ENCODE data around the gene DERL3.

Gene DERL3

DNA sequence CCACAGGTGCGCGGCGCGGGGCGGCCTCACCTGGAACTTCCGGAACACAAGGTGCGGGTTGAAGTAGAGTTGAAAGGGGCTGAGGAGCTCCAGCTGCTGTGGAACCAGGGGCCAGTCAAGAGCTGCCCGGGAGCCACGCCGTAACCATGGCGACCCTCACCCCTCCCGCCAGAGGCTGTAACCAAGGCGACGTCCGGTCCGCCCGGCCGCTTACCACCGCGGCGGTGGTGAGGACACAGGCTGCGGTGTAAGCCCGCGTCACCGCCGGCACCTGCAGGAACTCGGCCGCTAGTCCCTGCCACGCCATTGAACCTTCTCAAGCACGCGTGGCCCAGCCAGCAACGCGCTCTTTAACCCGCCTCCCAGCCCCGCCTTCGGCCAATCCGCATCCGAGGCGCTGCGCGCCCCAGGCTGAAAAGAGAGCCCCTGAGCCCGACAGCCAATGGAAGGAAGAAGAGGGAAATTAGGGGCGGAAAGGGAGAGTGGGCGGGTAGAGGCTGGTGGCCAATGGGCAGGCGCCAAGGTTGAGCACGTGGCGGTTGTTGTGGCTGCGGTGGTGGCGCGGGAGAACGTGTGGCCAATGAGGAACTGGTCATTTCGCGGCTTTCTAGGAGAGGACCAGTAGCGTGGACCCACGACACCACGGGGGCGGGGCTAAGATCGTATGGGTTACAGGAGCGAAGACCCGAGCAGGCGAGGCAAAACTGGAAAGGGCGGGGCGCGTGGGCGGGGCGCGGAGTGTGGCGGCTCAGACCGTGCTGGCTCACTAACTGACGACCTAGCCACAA lies at the start of gene DERL3:
DERL3 (minus strand) TSS at position 326 of the 788 bp plus-strand sequence; CDS start at position 307, 19 bp downstream.
- peaks cover 10% of the 10 kb centered on the region for H3K4me1 ChIP-seq (ENCODE audit: insufficient read depth, insufficient read length)
- peak; percentile 95 for DNase-seq (ENCODE audit: low read depth, low spot score)
- H3K9ac ChIP-seq (ENCODE audit: insufficient read length, low read depth) = peak within 1 kb of the TSS; percentile 21
- no peak for TF ChIP-seq ZNF274 (IDR thresholded peaks at IDR 0.05; ENCODE audit: low read depth, low read length)
- no peak for TF ChIP-seq SUZ12 (IDR thresholded peaks at IDR 0.05; ENCODE audit: extremely low read depth, insufficient read depth, insufficient read length)
- TF ChIP-seq YY1 (IDR thresholded peaks at IDR 0.05; ENCODE audit: insufficient read depth, insufficient read length) = no peak
- H3K27me3 ChIP-seq (ENCODE audit: insufficient read depth, insufficient read length) = peaks cover 29% of the 10 kb centered on the region
- peaks cover 26% of the 10 kb centered on the region for H3K36me3 ChIP-seq (ENCODE audit: insufficient read depth, insufficient read length, low read length)
- H3K4me3 ChIP-seq (ENCODE audit: insufficient read length, low read depth) = peak within 1 kb of the TSS; percentile 67
- no peaks in the 10 kb centered on the region for H3K9me3 ChIP-seq (ENCODE audit: insufficient read depth, low read length)

DNA sequence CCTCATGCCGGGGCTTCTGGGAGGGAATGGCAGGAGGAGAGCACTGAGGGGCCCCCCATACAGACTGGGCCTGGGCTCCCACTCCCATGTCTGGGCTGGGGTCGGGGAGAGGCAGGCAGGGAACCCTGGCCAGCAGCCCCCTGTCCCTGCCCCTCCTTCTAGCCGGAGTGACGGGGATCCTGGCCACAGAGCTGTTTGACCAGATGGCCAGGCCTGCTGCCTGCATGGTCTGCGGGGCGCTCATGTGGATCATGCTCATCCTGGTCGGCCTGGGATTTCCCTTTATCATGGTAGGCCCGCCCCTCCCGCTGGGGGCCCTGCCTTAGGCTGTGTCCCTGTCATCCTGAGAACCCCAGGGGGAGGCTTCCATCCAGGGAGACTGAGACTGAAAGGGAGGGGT lies 45.3 kb upstream of the DERL3 start:
- no peaks in the 10 kb centered on the region for H3K9me3 ChIP-seq (ENCODE audit: insufficient read depth, low read length)
- TF ChIP-seq SUZ12 (IDR thresholded peaks at IDR 0.05; ENCODE audit: extremely low read depth, insufficient read depth, insufficient read length) = no peak
- no peak for TF ChIP-seq YY1 (IDR thresholded peaks at IDR 0.05; ENCODE audit: insufficient read depth, insufficient read length)
- no peak for TF ChIP-seq ZNF274 (IDR thresholded peaks at IDR 0.05; ENCODE audit: low read depth, low read length)

DNA sequence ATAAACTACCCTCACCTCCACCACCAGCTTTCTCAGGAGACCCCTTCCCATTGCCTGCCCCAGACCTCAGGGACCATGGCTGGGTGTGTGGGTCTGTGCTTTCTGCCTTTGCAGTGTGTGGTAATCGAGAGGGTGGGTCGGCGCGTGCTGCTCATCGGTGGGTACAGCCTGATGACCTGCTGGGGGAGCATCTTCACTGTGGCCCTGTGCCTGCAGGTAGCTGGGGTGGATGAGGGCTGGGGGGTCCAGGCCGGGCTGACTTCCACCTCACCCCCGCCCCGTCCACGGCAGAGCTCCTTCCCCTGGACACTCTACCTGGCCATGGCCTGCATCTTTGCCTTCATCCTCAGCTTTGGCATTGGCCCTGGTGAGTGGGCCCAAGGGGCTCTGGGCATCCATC lies 44.9 kb upstream of the DERL3 start:
- DNase-seq (ENCODE audit: low read depth, low spot score) = no peak
- no peaks in the 10 kb centered on the region for H3K9me3 ChIP-seq (ENCODE audit: insufficient read depth, low read length)
- TF ChIP-seq ZNF274 (IDR thresholded peaks at IDR 0.05; ENCODE audit: low read depth, low read length) (no peak), SUZ12 (IDR thresholded peaks at IDR 0.05; ENCODE audit: extremely low read depth, insufficient read depth, insufficient read length) (no peak), YY1 (IDR thresholded peaks at IDR 0.05; ENCODE audit: insufficient read depth, insufficient read length) (no peak)

More for the DNA sequence above, 45.3 kb upstream of the DERL3 start:
- Histone ChIP-seq H3K36me3 (ENCODE audit: insufficient read depth, insufficient read length, low read length) (peaks cover 4% of the 10 kb centered on the region), H3K4me3 (ENCODE audit: insufficient read length, low read depth) (no peak overlapping the region), H3K27me3 (ENCODE audit: insufficient read depth, insufficient read length) (no peaks in the 10 kb centered on the region), H3K4me1 (ENCODE audit: insufficient read depth, insufficient read length) (peaks cover 4% of the 10 kb centered on the region), H3K9ac (ENCODE audit: insufficient read length, low read depth) (no peak overlapping the region)
- DNase-seq (ENCODE audit: low read depth, low spot score) = no peak

DNA sequence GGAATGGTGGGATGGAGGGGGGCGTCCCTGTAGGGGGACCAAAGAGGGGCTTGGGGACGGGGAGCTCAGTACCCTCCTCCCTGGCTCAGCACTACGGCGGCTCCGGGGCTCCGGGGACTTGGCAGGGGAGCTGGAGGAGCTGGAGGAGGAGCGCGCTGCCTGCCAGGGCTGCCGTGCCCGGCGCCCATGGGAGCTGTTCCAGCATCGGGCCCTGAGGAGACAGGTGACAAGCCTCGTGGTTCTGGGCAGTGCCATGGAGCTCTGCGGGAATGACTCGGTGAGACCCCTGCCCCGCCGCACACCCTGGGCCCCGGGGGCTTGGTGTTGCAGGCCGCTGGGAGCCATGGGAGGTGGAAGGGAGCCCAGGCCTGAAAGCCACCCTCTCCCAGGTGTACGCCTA lies 43.6 kb upstream of the DERL3 start:
- TF ChIP-seq SUZ12 (IDR thresholded peaks at IDR 0.05; ENCODE audit: extremely low read depth, insufficient read depth, insufficient read length) = no peak
- TF ChIP-seq YY1 (IDR thresholded peaks at IDR 0.05; ENCODE audit: insufficient read depth, insufficient read length) = no peak
- TF ChIP-seq ZNF274 (IDR thresholded peaks at IDR 0.05; ENCODE audit: low read depth, low read length) = no peak
- no peaks in the 10 kb centered on the region for H3K9me3 ChIP-seq (ENCODE audit: insufficient read depth, low read length)
- peaks cover 4% of the 10 kb centered on the region for H3K36me3 ChIP-seq (ENCODE audit: insufficient read depth, insufficient read length, low read length)
- H3K4me3 ChIP-seq (ENCODE audit: insufficient read length, low read depth) = no peak overlapping the region
- no peak for DNase-seq (ENCODE audit: low read depth, low spot score)
- no peak overlapping the region for H3K9ac ChIP-seq (ENCODE audit: insufficient read length, low read depth)
- no peaks in the 10 kb centered on the region for H3K27me3 ChIP-seq (ENCODE audit: insufficient read depth, insufficient read length)
- no peaks in the 10 kb centered on the region for H3K4me1 ChIP-seq (ENCODE audit: insufficient read depth, insufficient read length)

More for the DNA sequence above, 44.9 kb upstream of the DERL3 start:
- H3K4me1 ChIP-seq (ENCODE audit: insufficient read depth, insufficient read length) = no peaks in the 10 kb centered on the region
- H3K9ac ChIP-seq (ENCODE audit: insufficient read length, low read depth) = no peak overlapping the region
- no peak overlapping the region for H3K4me3 ChIP-seq (ENCODE audit: insufficient read length, low read depth)
- H3K27me3 ChIP-seq (ENCODE audit: insufficient read depth, insufficient read length) = no peaks in the 10 kb centered on the region
- peaks cover 4% of the 10 kb centered on the region for H3K36me3 ChIP-seq (ENCODE audit: insufficient read depth, insufficient read length, low read length)

DNA sequence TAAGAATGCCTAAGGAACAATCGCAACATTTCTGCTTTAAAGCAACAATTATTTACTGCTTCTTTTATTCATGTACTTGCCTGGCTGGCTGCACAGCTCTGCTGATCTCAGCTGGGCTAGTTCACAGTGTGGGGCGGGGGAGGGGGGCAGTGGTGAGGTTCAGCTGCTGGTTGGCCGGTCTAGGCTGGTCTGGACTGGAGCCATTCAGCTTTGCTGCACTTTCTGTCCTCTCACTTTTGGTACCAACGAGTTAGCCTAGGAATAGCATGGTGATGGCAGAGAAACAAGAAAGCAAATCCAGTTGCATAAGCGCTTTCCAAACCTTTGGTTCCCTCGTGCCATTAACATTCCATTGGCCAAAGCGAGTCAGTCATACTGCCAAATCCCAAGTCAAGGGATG lies 39.4 kb upstream of the DERL3 start:
- Histone ChIP-seq H3K9ac (ENCODE audit: insufficient read length, low read depth) (no peak overlapping the region), H3K27me3 (ENCODE audit: insufficient read depth, insufficient read length) (no peaks in the 10 kb centered on the region), H3K9me3 (ENCODE audit: insufficient read depth, low read length) (no peaks in the 10 kb centered on the region), H3K4me1 (ENCODE audit: insufficient read depth, insufficient read length) (no peaks in the 10 kb centered on the region), H3K4me3 (ENCODE audit: insufficient read length, low read depth) (no peak overlapping the region), H3K36me3 (ENCODE audit: insufficient read depth, insufficient read length, low read length) (peaks cover 29% of the 10 kb centered on the region)
- no peak for TF ChIP-seq SUZ12 (IDR thresholded peaks at IDR 0.05; ENCODE audit: extremely low read depth, insufficient read depth, insufficient read length)
- TF ChIP-seq YY1 (IDR thresholded peaks at IDR 0.05; ENCODE audit: insufficient read depth, insufficient read length) = no peak
- TF ChIP-seq ZNF274 (IDR thresholded peaks at IDR 0.05; ENCODE audit: low read depth, low read length) = no peak
- DNase-seq (ENCODE audit: low read depth, low spot score) = no peak

DNA sequence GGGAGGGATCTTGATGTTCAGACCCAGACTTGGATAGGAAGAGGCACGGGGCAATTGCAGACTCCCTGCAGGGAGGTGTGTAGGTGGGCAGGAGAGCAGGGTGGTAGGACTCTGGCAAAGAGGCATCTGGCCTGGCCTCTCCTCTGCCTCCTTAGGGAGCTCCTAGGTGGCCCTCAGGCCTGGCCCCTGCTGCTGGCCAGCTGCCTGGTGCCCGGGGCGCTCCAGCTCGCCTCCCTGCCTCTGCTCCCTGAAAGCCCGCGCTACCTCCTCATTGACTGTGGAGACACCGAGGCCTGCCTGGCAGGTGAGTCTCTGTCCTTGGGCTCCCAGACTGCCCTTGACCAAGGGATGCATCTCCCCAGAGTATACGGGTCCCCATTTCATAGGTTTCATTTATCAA lies 38.8 kb upstream of the DERL3 start:
- Histone ChIP-seq H3K36me3 (ENCODE audit: insufficient read depth, insufficient read length, low read length) (peaks cover 26% of the 10 kb centered on the region), H3K4me1 (ENCODE audit: insufficient read depth, insufficient read length) (no peaks in the 10 kb centered on the region), H3K9me3 (ENCODE audit: insufficient read depth, low read length) (no peaks in the 10 kb centered on the region), H3K9ac (ENCODE audit: insufficient read length, low read depth) (no peak overlapping the region), H3K27me3 (ENCODE audit: insufficient read depth, insufficient read length) (no peaks in the 10 kb centered on the region), H3K4me3 (ENCODE audit: insufficient read length, low read depth) (no peak overlapping the region)
- DNase-seq (ENCODE audit: low read depth, low spot score) = no peak
- TF ChIP-seq YY1 (IDR thresholded peaks at IDR 0.05; ENCODE audit: insufficient read depth, insufficient read length) (no peak), SUZ12 (IDR thresholded peaks at IDR 0.05; ENCODE audit: extremely low read depth, insufficient read depth, insufficient read length) (no peak), ZNF274 (IDR thresholded peaks at IDR 0.05; ENCODE audit: low read depth, low read length) (no peak)

DNA sequence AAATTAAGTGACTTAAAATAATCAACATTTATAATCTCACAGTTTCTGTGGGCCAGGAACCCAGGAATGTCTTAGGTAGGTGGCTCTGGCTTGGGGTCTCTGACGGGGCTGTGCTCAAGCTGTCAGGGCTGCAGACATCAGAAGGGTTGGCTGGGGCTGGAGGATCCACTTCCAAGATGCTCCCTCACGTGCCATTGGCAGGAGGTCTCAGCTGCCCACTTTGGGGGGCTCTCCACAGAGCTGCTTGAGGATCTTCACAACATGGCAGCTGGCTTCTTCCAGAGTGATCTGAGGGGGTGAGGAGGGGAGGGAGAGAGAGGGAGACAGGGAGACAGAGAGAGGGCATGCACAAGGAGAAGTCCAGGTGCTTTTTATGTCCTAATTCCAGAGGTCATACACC lies 37.0 kb upstream of the DERL3 start:
- no peak overlapping the region for H3K4me3 ChIP-seq (ENCODE audit: insufficient read length, low read depth)
- DNase-seq (ENCODE audit: low read depth, low spot score) = no peak
- H3K9me3 ChIP-seq (ENCODE audit: insufficient read depth, low read length) = no peaks in the 10 kb centered on the region
- H3K27me3 ChIP-seq (ENCODE audit: insufficient read depth, insufficient read length) = no peaks in the 10 kb centered on the region
- H3K9ac ChIP-seq (ENCODE audit: insufficient read length, low read depth) = no peak overlapping the region
- peaks cover 25% of the 10 kb centered on the region for H3K36me3 ChIP-seq (ENCODE audit: insufficient read depth, insufficient read length, low read length)
- TF ChIP-seq ZNF274 (IDR thresholded peaks at IDR 0.05; ENCODE audit: low read depth, low read length) (no peak), YY1 (IDR thresholded peaks at IDR 0.05; ENCODE audit: insufficient read depth, insufficient read length) (no peak), SUZ12 (IDR thresholded peaks at IDR 0.05; ENCODE audit: extremely low read depth, insufficient read depth, insufficient read length) (no peak)
- H3K4me1 ChIP-seq (ENCODE audit: insufficient read depth, insufficient read length) = no peaks in the 10 kb centered on the region
